Measurements from ENCODE around the gene HOXB1. TPM values are rescaled to one million over a fixed set of nuclear protein-coding genes. Genes with fewer than 3 reads are reported as not detected.

The HOXB1 gene
- total and polyA plus RNA-seq, 2 donors (not counting 3 experiments of a cell fraction or from before 2014, with no cell fraction given) = not detected

- Histone ChIP-seq H3K9ac (replicated peaks; ENCODE audit: extremely low read depth, insufficient read depth, low read length) (peak overlapping the region; percentile 41), H3K9me1 (replicated peaks; ENCODE audit: control insufficient read depth, extremely low read depth, insufficient read depth, low read length) (no peaks in the 10 kb centered on the region), H3K9me3 (replicated peaks; ENCODE audit: control insufficient read depth, insufficient read depth, low read length) (no peaks in the 10 kb centered on the region), H3K79me2 (ENCODE audit: control insufficient read depth, insufficient read depth, low read length) (peaks cover 96% of the 10 kb centered on the region), H3K36me3 (ENCODE audit: control insufficient read depth in 2 of 2, extremely low read depth in 1 of 2, insufficient read depth in 2 of 2, low read length in 2 of 2) (peaks cover 0 to 2% of the 10 kb centered on the region in 2 experiments), H3K27ac (ENCODE audit: insufficient read depth, low read depth, low read length) (peak overlapping the region; percentile 49), H3K4me1 (ENCODE audit: control insufficient read depth, extremely low read depth, insufficient read depth, low read length) (peaks cover 87% of the 10 kb centered on the region), H3K4me2 (ENCODE audit: insufficient read depth, low read length) (peak overlapping the region; percentile 80), H4K20me1 (replicated peaks; ENCODE audit: control insufficient read depth, extremely low read depth, insufficient read depth, low read length) (no peaks in the 10 kb centered on the region), H2AFZ (ENCODE audit: low read depth, low read length) (no peak overlapping the region), H3K4me3 (replicated peaks in 1 of 3; ENCODE audit: insufficient read depth in 1 of 3, low read depth in 1 of 3, low read length in 3 of 3) (peak overlapping the region; percentile 2 to 60 (median 45)), H3K27me3 (ENCODE audit: control insufficient read depth in 2 of 2, insufficient read depth in 2 of 2, low read length in 2 of 2) (no peaks in the 10 kb centered on the region)
- FAIRE-seq (no peak), DNase-seq (ENCODE audit: low read depth, low spot score) (no peak)
- TF ChIP-seq JUN (IDR thresholded peaks at IDR 0.05; ENCODE audit: borderline replicate concordance, insufficient read depth, insufficient read length, low read depth) (no peak), EZH2 (IDR thresholded peaks at IDR 0.05; ENCODE audit: borderline replicate concordance, low read depth, low read length, severe bottlenecking) (no peak), GATA2 (IDR thresholded peaks at IDR 0.05; ENCODE audit: insufficient read depth, insufficient read length, low read depth, low read length) (no peak)
- CTCF ChIA-PET = interaction anchor here (0.6 to 6.1 kb wide), 6 partner anchors 9 to 77 kb away, joined by 3 to 28 read pairs (median 6); partner anchors contain the start of gene HOXB4
- no TSS peak for BruUV-seq (replicated peaks)
- intact Hi-C loops (cut with micrococcal nuclease) = loop anchor here (2.0 kb wide), 1 partner anchor 24 kb away; the partner anchor contains the start of gene HOXB2
- dilution Hi-C loops (cut with MboI; ENCODE audit: extremely low pct_ligation_motif_present, low sequenced_read_pairs) = no loop called here
- POLR2A ChIA-PET = interaction anchor here (1.0 kb wide), 1 partner anchor 41 kb away, joined by 3 read pairs; no protein-coding TSS in a partner anchor
These were observed 38.4 kb upstream of the HOXB1 start for GRCh38 chr17:48569240-48569582.

- Histone ChIP-seq H3K27ac (ENCODE audit: insufficient read depth, low read depth, low read length) (peak overlapping the region; percentile 49), H3K4me2 (ENCODE audit: insufficient read depth, low read length) (peak overlapping the region; percentile 80), H4K20me1 (replicated peaks; ENCODE audit: control insufficient read depth, extremely low read depth, insufficient read depth, low read length) (no peaks in the 10 kb centered on the region), H3K9me3 (replicated peaks; ENCODE audit: control insufficient read depth, insufficient read depth, low read length) (no peaks in the 10 kb centered on the region), H2AFZ (ENCODE audit: low read depth, low read length) (no peak overlapping the region), H3K4me1 (ENCODE audit: control insufficient read depth, extremely low read depth, insufficient read depth, low read length) (peaks cover 82% of the 10 kb centered on the region), H3K9ac (replicated peaks; ENCODE audit: extremely low read depth, insufficient read depth, low read length) (peak overlapping the region; percentile 41), H3K9me1 (replicated peaks; ENCODE audit: control insufficient read depth, extremely low read depth, insufficient read depth, low read length) (no peaks in the 10 kb centered on the region), H3K27me3 (ENCODE audit: control insufficient read depth in 2 of 2, insufficient read depth in 2 of 2, low read length in 2 of 2) (no peaks in the 10 kb centered on the region), H3K4me3 (replicated peaks in 1 of 3; ENCODE audit: insufficient read depth in 1 of 3, low read depth in 1 of 3, low read length in 3 of 3) (peak overlapping the region; percentile 12 to 60 (median 45)), H3K36me3 (ENCODE audit: control insufficient read depth in 2 of 2, extremely low read depth in 1 of 2, insufficient read depth in 2 of 2, low read length in 2 of 2) (peaks cover 0 to 2% of the 10 kb centered on the region in 2 experiments), H3K79me2 (ENCODE audit: control insufficient read depth, insufficient read depth, low read length) (peaks cover 92% of the 10 kb centered on the region)
- FAIRE-seq (no peak), DNase-seq (ENCODE audit: low read depth, low spot score) (peak; percentile 83)
- dilution Hi-C loops (cut with MboI; ENCODE audit: extremely low pct_ligation_motif_present, low sequenced_read_pairs) = no loop called here
- BruUV-seq (replicated peaks) = no TSS peak
- intact Hi-C loops (cut with micrococcal nuclease) = loop anchor here (2.0 kb wide), 1 partner anchor 24 kb away; the partner anchor contains the start of gene HOXB2
- POLR2A ChIA-PET = interaction anchor here (1.6 kb wide), 1 partner anchor 22 kb away, joined by 8 read pairs; no protein-coding TSS in a partner anchor
- CTCF ChIA-PET = interaction anchor here (0.6 to 6.1 kb wide), 11 partner anchors 9 to 353 kb away, joined by 3 to 28 read pairs (median 5); no protein-coding TSS in a partner anchor
- TF ChIP-seq POLR2A (IDR thresholded peaks at IDR 0.05; ENCODE audit: low read depth, low read length) = peak; percentile 46
- TF ChIP-seq GATA2 (IDR thresholded peaks at IDR 0.05; ENCODE audit: insufficient read depth, insufficient read length, low read depth, low read length) = no peak
- no peak for TF ChIP-seq MYC (IDR thresholded peaks at IDR 0.05; ENCODE audit: low read depth, low read length)
These were observed 37.9 kb upstream of the HOXB1 start for GRCh38 chr17:48568499-48569239.
